Measurements from ENCODE around the gene ATG12.
"Not testable (repeated sequence)": the region's sequence is repeated elsewhere in the genome, so short reads cannot be mapped to it uniquely, and the experiment has no call there.

ATG12 gene

GRCh38 chr5:115842952-115843351 is 1.6 kb upstream of the ATG12 start:
- no peak for DNase-seq (ENCODE audit: low read depth in 2 of 2)

GRCh38 chr5:115842089-115842935 is 947 bp upstream of the ATG12 start:
- no peak for DNase-seq (ENCODE audit: low read depth in 2 of 2)

DNA sequence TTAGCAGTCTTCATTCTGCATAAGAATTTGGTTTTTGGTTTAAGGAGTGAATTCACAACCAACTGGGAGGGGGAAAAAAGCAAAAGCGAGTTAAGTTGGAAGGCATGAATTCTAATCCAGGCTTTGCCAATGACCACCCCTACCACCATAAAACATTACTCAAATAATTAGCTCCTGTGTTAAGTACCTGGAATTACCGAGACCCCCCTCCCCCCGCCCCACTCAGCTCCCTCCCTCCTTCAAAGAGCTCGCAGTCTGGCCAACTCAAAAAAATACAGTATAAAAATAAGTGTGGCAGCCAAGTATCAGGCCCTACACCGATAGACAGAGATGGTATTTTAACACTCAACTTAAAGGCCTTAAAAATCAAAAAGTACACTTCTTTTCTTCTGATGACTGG is 492 bp downstream of the ATG12 start:
- DNase-seq (ENCODE audit: low read depth in 2 of 2) = no peak

- peak in 1 of 2 experiments; percentile 14 for DNase-seq (ENCODE audit: low read depth in 2 of 2)
These were observed 2.4 kb downstream of the ATG12 start for GRCh38 chr5:115838885-115839518.

GRCh38 chr5:115835481-115835880 is 5.9 kb downstream of the ATG12 start:
- no peak for DNase-seq (ENCODE audit: low read depth in 2 of 2)

- DNase-seq (ENCODE audit: low read depth in 2 of 2) = no peak
These were observed 10.1 kb downstream of the ATG12 start for GRCh38 chr5:115831163-115831768.

DNA sequence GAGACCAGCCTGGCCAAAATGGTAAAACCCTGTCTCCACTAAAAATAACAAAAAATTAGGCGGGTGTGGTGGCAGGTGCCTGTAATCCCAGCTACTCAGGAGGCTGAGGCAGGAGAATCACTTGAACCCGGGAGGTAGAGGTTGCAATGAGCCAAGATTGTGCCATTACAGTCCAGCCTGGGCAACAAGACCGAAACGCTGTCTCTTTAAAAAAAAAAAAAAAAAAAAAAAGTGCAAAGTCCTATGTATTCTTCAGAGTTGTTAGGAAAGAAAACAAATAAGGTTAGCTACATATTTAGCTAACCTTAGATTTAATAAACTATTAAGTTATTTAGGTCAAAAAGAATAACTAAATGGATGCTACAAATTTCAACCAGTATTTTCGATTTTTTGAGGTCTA is 11.5 kb downstream of the ATG12 start:
- DNase-seq (ENCODE audit: low read depth in 2 of 2) = no peak

DNA sequence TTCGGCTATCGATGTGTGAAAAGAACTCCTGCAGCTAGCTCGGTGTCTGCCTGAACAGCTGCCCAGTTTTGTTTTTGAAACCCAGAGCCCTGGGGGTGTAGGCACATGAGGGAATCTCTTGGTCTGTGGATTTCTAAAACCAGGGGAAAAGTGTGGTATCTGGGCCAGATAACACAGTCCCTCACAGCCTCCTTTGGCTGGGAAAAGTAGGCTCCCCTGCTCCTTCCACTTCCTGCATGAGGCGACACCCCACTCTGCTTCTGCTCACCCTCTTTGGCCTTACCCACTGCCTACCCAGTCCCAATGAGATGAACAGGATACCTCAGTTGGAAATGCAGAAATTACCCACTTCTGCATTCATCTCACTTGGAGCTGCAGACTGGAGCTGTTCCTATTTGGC is 15.4 kb downstream of the ATG12 start:
- no peak for DNase-seq (ENCODE audit: low read depth in 2 of 2)

- DNase-seq (ENCODE audit: low read depth in 2 of 2) = not testable (repeated sequence)
These were observed 16.4 kb downstream of the ATG12 start for GRCh38 chr5:115824983-115825382.

DNA sequence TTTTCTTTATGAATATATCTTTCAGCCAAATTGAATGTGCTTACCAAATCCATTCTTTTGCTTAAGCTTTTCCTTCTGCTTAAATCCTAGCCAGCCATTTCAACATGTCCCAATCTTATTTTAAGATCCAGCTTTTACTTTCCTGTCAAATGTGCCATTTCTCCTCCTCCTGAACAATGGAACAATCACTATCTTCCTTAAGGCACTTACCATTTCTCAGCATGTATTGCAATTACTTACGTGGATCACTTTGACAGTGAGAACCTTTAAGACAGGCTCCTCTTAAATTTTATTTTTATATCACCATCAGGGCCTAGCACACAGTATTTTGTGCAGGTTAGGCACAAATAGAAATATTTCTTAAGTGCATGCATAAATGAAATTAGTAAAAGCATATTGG is 20.5 kb downstream of the ATG12 start:
- no peak for DNase-seq (ENCODE audit: low read depth in 2 of 2)

DNA sequence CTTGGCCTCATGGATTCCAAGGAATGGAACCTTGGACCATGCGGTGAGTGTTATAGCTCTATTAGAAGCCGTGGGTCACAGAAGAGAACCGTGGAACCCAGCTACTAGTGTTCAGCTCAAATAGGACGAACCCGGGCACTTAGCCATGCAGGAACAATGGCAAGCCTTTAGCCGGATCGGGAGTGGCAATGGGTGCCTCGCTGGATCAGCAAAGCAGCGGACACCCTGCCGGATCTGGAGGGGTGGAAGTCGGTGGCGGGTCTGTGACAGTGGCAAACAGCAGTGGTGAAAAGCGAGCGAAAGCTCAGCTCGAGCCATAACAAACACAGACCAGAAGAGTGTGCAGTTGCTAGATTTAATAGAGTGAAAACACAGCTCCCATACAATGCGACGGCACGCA is 22.5 kb downstream of the ATG12 start:
- DNase-seq (ENCODE audit: low read depth in 2 of 2) = no peak

GRCh38 chr5:115817386-115817785 is 24.0 kb downstream of the ATG12 start:
- DNase-seq (ENCODE audit: low read depth in 2 of 2) = no peak

DNA sequence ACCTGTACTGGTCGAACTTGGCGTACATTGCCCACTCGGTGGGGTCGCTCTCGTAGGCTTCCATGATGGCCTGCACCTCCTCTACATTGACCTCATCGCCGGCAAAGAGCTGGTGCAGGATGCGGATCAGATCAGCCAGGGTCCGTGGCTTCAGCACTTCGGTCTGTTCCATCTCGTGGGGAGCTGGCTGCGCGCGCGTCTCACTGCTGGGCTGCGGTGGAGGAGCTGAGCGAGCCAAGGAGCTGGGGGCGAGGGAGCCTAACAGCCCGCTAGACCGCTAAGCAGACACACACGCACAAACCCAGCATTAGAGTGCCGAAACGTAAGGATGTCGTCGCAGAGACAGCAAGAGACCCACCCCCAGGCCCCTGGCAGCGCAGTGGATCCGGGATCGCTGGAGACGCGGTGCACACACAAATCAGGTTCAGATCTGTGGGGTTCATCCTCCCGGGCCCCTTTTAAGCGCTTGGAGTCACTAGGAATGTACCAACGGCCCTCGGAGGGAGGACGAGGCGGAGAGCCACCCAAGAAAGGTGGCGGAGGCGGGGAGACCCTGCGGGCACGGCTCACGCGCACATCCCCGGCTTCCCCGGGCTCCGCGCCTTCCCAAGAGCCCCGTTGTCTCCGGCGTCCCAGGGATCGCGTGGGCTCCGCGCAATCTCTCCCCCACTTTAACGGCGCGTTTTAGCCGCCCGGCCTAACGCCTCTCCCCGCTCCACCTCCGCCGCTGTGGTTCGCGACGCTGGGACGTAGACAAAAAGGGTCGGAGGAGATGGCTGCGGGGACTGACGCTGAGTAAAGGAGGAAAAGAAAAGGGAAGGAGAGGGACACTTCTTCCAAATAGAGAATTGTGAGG is 24.9 kb downstream of the ATG12 start, which contains the start of gene CDO1:
Gene CDO1 (minus strand): TSS at position 434 of the 856 bp plus-strand sequence. CDS start 262 bp downstream, at position 172.
- DNase-seq (ENCODE audit: low read depth in 2 of 2) = peak; percentile 48 to 55

DNA sequence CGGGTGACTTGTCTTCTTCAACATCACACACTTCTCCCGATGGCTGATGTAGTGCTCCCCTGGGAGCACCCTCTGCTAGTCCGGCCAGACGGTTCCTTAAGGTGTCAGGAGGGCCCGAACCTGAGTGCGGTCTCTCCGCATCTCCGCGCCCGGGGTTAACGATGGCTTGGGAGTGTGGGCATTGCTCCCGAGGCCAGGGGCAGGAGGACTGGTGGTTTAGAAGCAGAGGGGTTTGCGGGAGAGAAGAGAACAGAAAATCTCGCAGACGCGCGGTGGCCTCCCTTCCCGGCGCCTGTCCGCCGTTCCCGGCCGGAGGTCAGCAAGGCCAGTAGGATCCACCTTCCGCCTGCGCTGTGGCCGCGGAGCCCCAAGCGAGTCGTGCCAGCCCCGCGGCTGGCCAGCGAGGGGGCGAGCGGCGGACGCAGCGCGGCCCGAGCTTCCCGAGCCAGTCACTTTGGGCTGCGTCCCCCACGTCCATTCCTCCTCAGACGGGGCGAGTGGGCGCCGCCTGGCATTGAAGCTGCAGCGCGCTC is 25.6 kb downstream of the ATG12 start:
- DNase-seq (ENCODE audit: low read depth in 2 of 2) = no peak

GRCh38 chr5:115815006-115815692 is 26.2 kb downstream of the ATG12 start:
- no peak for DNase-seq (ENCODE audit: low read depth in 2 of 2)

GRCh38 chr5:115813719-115814118 is 27.6 kb downstream of the ATG12 start:
- no peak for DNase-seq (ENCODE audit: low read depth in 2 of 2)

- DNase-seq (ENCODE audit: low read depth in 2 of 2) = no peak
These were observed 29.0 kb downstream of the ATG12 start for GRCh38 chr5:115812372-115812771.

GRCh38 chr5:115811406-115811805 is 30.0 kb downstream of the ATG12 start:
- no peak for DNase-seq (ENCODE audit: low read depth in 2 of 2)

DNA sequence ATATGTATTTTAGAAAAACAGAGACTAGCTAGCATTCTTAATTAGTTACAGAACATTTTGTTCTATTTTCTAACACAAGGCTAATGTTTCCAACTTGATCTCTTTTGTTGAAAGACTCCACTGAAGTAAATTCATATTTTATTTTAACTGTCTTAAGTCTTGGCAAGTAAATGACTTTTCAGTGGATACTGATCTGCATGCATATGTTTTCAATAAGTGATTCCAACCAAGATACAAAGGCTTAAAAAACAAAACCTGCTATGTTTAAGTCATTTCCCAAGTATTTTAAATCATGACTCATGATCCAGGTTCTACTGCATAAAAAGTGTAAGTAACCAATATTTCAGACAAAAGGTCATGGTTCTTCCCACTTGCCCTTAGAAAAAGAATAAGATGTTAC is 30.6 kb downstream of the ATG12 start:
- DNase-seq (ENCODE audit: low read depth in 2 of 2) = peak; percentile 83 to 87

- no peak for DNase-seq (ENCODE audit: low read depth in 2 of 2)
These were observed 31.4 kb downstream of the ATG12 start for GRCh38 chr5:115809946-115810345.

DNA sequence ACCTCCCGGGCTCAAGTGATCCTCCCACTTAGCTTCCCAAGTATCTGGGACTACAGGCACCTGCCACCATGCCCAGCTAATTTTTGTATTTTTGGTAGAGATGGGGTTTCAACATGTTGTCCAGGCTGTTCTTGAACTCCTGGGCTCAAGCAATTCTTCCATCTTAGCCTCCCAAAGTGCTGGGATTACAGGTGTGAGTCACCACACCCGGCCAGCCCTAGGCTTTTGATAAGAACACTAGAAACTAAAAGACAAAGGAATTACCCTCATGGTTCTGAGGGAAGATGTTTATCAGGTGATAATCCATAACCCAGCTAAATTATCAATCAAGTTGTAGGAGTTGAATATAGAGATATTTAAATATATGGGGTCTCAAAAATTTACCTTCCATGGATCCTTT is 33.3 kb downstream of the ATG12 start:
- not testable (repeated sequence) for DNase-seq (ENCODE audit: low read depth in 2 of 2)

Measured in fibroblast of skin of left quadriceps (primary cell).